K562 (cell line): ENCODE data around the gene PDLIM7.

Experiments used
- PRMT5 ChIP-seq: sonication (generic); formaldehyde crosslinking; IDR thresholded peaks from 2 replicates; pipeline ENCODE4 v1.5.0; 2020; ENCODE audit warnings: missing genetic modification reagents
- TAF1 ChIP-seq: IDR thresholded peaks from 2 replicates; pipeline ENCODE4 v1.6.1; 2011; ENCODE audit warnings: mild to moderate bottlenecking, low read length, moderate library complexity; ENCODE audit not compliant: insufficient read depth, control insufficient read depth, severe bottlenecking; ENCODE audit errors: extremely low read depth

DNA sequence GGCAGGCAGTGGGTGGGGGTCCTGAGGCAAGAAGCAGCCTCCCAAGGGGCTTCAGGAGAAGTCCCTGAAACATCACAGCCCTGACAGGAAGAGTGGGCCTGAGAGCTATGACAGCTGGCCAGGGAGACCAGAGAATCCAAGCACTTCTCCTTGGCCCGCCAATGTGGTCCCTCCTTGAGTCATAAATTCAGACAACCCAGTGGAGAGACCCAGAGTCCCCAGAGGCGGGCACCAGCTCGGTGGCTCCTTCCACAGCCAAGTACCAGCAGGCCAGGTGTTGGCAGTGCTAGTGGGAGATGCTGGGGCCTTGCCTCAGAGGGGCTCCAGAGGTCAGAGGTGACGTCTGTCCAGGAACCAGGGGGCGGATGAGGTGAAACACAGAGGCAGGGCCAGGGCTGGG lies 13.8 kb upstream of the PDLIM7 start:
- TF ChIP-seq TAF1 = no peak
- TF ChIP-seq PRMT5 (CRISPR knock-in tag) = no peak
